ENCODE measurements around the gene SYTL1.

- TF ChIP-seq POLR2AphosphoS5 (IDR thresholded peaks at IDR 0.05; ENCODE audit: low read depth, low read length) (no peak), EZH2phosphoT487 (IDR thresholded peaks at IDR 0.05; ENCODE audit: borderline replicate concordance) (no peak), ZFX (IDR thresholded peaks at IDR 0.05) (no peak), CTCF (IDR thresholded peaks at IDR 0.05 in 2 of 3, conservative IDR thresholded peaks at IDR 0.05 in 1 of 3; ENCODE audit: borderline replicate concordance in 1 of 3, insufficient read depth in 1 of 3, low read depth in 2 of 3, low read length in 2 of 3) (no peak), REST (IDR thresholded peaks at IDR 0.05; ENCODE audit: low read depth) (no peak), YY1 (IDR thresholded peaks at IDR 0.05; ENCODE audit: extremely low read depth, insufficient replicate concordance, low read depth, low read length) (no peak), POLR2A (IDR thresholded peaks at IDR 0.05; ENCODE audit: borderline replicate concordance, extremely low read depth, insufficient read depth, insufficient read length) (no peak)
These were observed 17.1 kb downstream of the SYTL1 start for GRCh38 chr1:27358928-27359313.
